A549 (cell line): Measurements from ENCODE around the gene ATP2C1.

Experiments
- JUN ChIP-seq, 2 experiments: fragments of >200 bp; sonication (Bioruptor Twin); formaldehyde crosslinking; IDR thresholded peaks; 2 replicates in 1 of 2; 3 replicates in 1 of 2; pipeline ENCODE4 v1.6.1; 2016 to 2017
- KDM1A ChIP-seq: fragments of 200-600 bp; sonication (generic); IDR thresholded peaks from 2 replicates; pipeline ENCODE4 v1.6.1; 2016; ENCODE audit warnings: low read depth, mild to moderate bottlenecking
- MYC ChIP-seq: IDR thresholded peaks from 2 replicates; pipeline ENCODE4 v1.6.1; 2012; ENCODE audit warnings: mild to moderate bottlenecking, inconsistent platforms, low read length, improper control_type of control experiment, borderline replicate concordance
- NPAS2 ChIP-seq: fragments of 250-450 bp; sonication (Bioruptor Pico); IDR thresholded peaks from 2 replicates; pipeline ENCODE4 v1.8.0; 2022; ENCODE audit warnings: mild to moderate bottlenecking, moderate library complexity, borderline replicate concordance

DNA sequence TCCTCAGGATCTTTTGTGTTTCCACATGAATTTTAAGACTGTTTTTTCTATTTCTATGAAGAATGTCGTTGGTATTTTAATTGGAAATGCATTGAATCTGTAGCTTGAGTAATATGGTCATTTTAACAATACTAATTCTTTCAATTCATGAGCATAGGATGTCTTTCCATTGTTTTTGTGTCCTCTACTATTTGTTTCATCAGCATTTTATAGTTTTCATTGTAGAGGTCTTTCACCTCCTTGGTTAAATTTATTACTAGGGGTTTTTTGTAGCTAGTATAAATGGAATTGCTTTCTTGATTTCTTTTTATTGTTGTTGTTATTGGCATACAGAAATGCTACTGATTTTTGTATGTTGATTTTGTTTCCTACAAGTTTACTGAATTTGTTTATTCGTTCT is 17.3 kb upstream of the ATP2C1 start:
- TF ChIP-seq KDM1A (no peak), JUN (IDR thresholded peaks at IDR 0.05) (no peak), NPAS2 (CRISPR knock-in tag) (no peak), MYC (no peak)
